ENCODE data around the gene PPP1R14B. TPM values are rescaled to one million over a fixed set of nuclear protein-coding genes. Genes with fewer than 3 reads are reported as not detected.

PPP1R14B gene
- polyA plus RNA-seq, 1 experiment = 283 TPM

DNA sequence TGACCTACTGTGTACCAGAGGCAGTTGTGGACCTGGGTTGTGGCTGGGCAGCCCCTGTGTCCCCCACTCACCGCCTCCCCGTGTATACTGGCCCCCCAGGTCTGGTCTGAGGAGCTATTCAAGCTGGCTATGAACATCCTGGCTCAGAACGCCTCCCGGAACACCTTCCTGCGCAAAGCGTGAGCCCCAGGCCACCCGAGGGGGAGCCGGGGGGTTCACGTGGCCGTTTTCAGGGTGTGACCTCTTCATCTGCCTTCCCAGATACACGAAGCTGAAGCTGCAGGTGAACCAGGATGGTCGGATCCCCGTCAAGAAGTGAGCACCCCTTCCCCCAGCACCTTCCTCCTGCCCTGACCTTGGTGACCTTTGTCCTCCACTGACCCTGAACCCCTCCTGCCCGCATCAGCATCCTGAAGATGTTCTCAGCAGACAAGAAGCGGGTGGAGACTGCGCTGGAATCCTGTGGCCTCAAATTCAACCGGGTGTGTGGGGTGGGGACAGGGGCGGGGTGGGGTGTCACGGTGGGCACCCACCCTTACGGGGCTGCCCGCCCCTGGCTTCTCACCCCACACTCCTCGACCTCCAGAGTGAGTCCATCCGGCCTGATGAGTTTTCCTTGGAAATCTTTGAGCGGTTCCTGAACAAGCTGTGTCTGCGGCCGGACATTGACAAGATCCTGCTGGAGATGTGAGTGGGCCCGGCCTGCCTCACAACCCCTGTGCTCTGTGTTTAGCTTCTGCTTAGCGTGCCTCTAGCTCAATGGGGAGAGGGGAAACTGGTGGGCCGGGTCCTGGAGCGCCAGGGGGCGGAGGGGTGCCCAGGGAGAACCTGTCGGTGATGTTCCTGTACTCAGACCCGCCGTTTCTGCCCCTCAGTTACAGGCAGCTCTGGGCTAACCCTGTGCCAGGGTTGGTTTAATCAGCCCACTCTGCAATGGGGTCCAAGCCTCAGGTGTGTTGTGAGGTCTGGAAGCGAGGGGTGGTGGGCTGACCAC lies 8.7 kb upstream of the PPP1R14B start:
- ChIA-PET CTCF (interaction anchor here (0.7 to 2.2 kb wide), 5 partner anchors 8 to 49 kb away, joined by 3 to 11 read pairs (median 5); partner anchors contain the start of gene ESRRA), POLR2A (no interaction called here)
- Histone ChIP-seq H3K27me3 (ENCODE audit: control insufficient read depth, insufficient read depth, low read length) (no peaks in the 10 kb centered on the region), H3K36me3 (ENCODE audit: control insufficient read depth, insufficient read depth, low read length) (peaks cover 28% of the 10 kb centered on the region), H3K4me3 (ENCODE audit: low read depth, low read length) (no peak overlapping the region)
- TF ChIP-seq, protein P1, sequence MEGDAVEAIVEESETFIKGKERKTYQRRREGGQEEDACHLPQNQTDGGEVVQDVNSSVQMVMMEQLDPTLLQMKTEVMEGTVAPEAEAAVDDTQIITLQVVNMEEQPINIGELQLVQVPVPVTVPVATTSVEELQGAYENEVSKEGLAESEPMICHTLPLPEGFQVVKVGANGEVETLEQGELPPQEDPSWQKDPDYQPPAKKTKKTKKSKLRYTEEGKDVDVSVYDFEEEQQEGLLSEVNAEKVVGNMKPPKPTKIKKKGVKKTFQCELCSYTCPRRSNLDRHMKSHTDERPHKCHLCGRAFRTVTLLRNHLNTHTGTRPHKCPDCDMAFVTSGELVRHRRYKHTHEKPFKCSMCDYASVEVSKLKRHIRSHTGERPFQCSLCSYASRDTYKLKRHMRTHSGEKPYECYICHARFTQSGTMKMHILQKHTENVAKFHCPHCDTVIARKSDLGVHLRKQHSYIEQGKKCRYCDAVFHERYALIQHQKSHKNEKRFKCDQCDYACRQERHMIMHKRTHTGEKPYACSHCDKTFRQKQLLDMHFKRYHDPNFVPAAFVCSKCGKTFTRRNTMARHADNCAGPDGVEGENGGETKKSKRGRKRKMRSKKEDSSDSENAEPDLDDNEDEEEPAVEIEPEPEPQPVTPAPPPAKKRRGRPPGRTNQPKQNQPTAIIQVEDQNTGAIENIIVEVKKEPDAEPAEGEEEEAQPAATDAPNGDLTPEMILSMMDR (IDR thresholded peaks at IDR 0.05; ENCODE audit: insufficient read depth, low read depth, low read length) = no peak
- DNase-seq (ENCODE audit: low read depth) = no peak

DNA sequence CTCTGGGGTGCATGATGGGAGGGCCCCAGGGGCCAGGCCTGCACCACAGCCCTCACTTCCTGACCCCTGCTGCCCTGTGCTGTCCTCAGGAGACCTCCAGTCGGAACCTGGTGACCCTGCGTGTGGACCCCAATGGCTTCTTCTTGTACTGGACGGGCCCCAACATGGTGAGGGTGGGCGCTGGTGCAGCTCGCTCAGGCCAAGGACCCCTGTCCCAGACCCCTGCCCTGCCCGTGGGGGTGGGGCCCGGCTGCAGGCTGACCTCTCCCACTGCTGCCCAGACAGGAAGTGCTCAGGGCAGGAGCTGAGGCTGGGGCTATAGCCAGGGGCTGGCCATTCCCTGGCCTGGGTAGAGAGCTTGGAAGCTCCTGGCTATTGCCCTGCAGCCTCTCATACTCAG lies 7.6 kb upstream of the PPP1R14B start:
- no peak for DNase-seq (ENCODE audit: low read depth)
- no peak overlapping the region for H3K4me3 ChIP-seq (ENCODE audit: low read depth, low read length)
- ChIA-PET CTCF (interaction anchor here (0.7 to 2.2 kb wide), 5 partner anchors 9 to 50 kb away, joined by 3 to 11 read pairs (median 5); partner anchors contain the start of gene ESRRA), POLR2A (no interaction called here)
- no peaks in the 10 kb centered on the region for H3K27me3 ChIP-seq (ENCODE audit: control insufficient read depth, insufficient read depth, low read length)
- TF ChIP-seq, protein P1 (IDR thresholded peaks at IDR 0.05; ENCODE audit: insufficient read depth, low read depth, low read length) = no peak
- peaks cover 21% of the 10 kb centered on the region for H3K36me3 ChIP-seq (ENCODE audit: control insufficient read depth, insufficient read depth, low read length)

GRCh38 chr11:64253481-64253880 lies 6.7 kb upstream of the PPP1R14B start:
- TF ChIP-seq, protein P1 (IDR thresholded peaks at IDR 0.05; ENCODE audit: insufficient read depth, low read depth, low read length) = no peak
- ChIA-PET POLR2A (no interaction called here), CTCF (interaction anchor here (1.2 to 1.9 kb wide), 2 partner anchors 10 to 39 kb away, joined by 3 to 6 read pairs; no protein-coding TSS in a partner anchor)
- DNase-seq (ENCODE audit: low read depth) = no peak
- H3K4me3 ChIP-seq (ENCODE audit: low read depth, low read length) = no peak overlapping the region
- H3K36me3 ChIP-seq (ENCODE audit: control insufficient read depth, insufficient read depth, low read length) = peaks cover 19% of the 10 kb centered on the region
- no peaks in the 10 kb centered on the region for H3K27me3 ChIP-seq (ENCODE audit: control insufficient read depth, insufficient read depth, low read length)

DNA sequence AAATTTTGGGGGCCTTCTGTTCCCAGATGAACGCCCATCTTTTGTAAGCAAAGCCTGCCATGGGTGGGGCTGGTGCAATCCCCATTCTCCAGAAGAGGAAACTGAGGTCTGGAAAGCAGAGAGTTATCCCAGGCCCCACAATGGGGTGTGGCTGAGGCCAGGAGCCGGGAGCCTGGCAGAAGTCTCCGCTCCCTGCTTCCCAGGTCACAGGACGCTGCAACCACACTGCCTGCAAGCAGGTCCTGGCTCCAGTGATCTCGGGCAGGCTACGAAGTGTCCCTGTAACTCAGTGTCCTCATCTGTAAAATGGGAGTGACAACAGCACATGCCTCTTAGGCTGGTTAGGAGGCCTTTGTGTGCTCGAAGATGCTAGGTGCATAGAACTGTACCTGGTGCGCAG lies 6.3 kb upstream of the PPP1R14B start:
- POLR2A ChIA-PET = no interaction called here
- Histone ChIP-seq H3K36me3 (ENCODE audit: control insufficient read depth, insufficient read depth, low read length) (peaks cover 18% of the 10 kb centered on the region), H3K27me3 (ENCODE audit: control insufficient read depth, insufficient read depth, low read length) (no peaks in the 10 kb centered on the region), H3K4me3 (ENCODE audit: low read depth, low read length) (peak overlapping the region; percentile 79)
- DNase-seq (ENCODE audit: low read depth) = no peak
- TF ChIP-seq, protein P1 (IDR thresholded peaks at IDR 0.05; ENCODE audit: insufficient read depth, low read depth, low read length) = no peak
- CTCF ChIA-PET = interaction anchor here (1.2 to 3.6 kb wide), 5 partner anchors 10 to 47 kb away, joined by 3 to 56 read pairs (median 18); partner anchors contain the start of gene FERMT3
